HG02885 (cell line): ENCODE data around the gene HOXC9.

Experiments used
- ATAC-seq: cut with Tn5 transposase; IDR thresholded peaks from one replicate; pipeline ENCODE4 v1.9.1; 2021; ENCODE audit warnings: mild to moderate bottlenecking; ENCODE audit not compliant: unreplicated experiment, poor library complexity

The HOXC9 gene

DNA sequence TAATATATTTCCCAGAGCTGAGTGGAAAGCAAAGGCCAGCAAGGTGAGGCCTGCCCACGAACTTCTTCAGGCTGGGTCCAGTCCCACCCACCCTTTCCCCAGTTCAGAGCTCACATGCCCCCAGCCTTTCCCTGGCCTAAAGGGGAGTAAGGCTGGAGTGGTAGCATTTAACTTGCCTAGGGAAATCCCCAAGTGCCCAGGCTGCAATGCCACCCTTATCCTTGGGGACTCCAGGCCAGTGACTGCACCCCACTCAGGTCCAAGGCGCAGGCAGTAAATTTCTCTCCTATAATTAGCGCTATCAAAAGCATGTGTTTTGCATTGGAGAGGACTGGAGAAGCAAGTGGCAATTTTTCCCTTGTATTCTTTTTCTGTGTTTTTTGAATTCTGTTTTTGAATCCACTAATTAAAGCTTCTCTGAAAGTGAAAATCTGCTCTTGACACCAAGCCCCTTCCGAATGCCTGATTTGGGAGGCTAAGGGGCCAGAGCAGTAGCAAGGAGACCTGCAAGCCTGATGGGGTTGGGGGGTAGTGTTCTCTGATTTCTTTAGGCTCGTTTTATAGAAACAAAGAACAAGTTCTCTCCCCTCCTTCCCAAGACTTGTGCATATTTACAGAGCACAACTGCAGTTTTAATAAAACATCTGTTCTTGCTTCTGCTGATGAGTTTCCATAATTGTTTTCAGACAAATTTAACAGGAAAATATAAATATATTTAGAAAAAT, 24.8 kb downstream of the HOXC9 start:
- no peak for ATAC-seq

DNA sequence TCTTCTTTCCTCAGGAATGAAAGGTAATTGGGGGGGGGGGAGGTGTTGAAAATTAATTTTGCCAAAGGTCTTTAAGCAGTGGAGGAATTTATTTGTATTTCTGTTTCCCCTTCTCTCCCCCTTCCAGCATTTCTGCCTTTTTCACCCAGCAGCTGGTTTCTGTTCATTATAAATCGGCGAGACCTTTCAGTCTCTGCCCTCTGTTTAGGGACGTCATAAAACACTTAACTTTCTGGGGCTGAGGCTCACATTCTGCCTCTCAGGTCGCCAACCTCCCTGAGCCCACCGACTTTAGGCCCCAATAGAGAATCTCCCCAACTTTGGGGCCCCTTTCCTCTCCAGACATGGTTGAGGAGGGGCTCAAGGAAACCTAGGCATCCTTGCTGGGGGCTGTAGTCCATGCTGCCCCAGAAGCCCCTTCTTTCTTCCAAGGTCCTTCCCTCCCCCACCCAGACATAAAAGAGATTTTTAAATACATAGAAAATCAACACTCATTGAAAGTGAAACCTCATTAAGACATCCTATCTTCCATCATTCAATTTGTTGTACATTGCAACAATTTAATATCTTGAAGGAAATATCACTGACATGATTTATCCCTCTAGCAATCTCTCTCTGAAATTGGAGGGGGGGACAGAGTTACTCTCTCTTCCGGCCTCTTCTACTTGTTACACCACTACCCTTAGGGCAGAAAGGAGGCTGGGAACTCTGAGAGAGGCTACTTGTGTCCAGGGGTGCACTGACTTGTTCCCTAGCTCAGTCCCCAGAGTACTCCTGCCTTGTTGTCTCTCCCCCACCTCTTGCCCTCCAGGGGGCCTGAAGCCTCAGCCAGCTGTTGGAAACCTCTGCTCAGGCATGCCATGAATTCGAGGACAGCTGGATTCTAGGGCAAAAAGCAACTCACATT, 25.8 kb downstream of the HOXC9 start:
- ATAC-seq = no peak

DNA sequence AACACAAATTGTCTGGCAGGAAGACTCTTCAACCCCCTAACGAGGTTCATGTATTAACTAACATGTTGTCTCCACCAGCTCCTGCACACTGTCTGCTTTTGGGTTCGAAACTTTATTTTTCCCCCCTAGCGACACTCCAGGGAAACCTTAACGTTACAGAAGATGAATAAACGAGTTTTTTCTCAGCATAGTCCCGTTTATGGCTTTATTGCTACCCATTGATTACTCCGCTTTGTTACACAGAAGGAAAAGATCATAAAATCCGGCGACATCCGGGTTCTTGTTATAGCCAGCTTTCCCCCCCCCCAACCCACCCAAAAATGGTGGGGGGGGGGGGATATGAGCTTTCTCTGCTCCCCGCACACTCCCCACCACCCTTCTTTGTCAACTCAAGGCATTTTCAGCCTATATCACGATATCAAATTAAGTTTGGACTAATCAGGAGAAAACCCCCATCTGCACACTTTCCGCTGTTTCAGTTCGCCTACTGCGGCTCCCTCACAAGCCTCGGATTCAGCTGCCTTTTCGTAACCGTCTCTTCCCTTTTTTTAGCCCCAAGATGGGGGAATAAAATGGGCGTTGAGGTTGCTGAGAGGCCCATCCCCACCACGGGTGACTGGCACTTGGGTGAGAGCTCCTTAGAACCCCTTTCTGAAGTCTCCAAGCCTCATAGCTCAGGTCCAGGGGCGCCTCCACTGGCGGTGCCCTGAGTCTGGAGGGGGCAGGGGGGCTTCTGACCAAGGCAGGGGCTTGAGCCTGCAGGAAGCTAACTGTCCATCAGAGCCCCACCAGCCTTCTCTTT, 26.9 kb downstream of the HOXC9 start:
- no peak for ATAC-seq

DNA sequence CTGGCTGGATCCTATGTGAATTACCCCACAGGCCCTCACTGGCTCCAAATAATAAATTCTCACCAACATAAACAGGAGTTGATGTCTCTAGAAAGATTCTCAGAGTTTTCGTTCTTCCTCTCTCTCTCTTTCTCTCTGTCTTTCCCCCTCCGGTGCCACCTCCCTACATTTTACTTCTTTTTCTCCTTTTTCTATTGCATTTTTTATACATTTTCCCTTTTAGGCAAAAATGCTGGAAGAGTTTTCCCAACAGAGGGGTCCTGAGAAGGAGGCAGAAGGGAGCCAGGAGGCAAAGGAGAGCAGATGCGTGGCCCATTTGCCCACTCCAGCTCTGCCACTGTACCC, 27.5 kb downstream of the HOXC9 start:
- no peak for ATAC-seq

DNA sequence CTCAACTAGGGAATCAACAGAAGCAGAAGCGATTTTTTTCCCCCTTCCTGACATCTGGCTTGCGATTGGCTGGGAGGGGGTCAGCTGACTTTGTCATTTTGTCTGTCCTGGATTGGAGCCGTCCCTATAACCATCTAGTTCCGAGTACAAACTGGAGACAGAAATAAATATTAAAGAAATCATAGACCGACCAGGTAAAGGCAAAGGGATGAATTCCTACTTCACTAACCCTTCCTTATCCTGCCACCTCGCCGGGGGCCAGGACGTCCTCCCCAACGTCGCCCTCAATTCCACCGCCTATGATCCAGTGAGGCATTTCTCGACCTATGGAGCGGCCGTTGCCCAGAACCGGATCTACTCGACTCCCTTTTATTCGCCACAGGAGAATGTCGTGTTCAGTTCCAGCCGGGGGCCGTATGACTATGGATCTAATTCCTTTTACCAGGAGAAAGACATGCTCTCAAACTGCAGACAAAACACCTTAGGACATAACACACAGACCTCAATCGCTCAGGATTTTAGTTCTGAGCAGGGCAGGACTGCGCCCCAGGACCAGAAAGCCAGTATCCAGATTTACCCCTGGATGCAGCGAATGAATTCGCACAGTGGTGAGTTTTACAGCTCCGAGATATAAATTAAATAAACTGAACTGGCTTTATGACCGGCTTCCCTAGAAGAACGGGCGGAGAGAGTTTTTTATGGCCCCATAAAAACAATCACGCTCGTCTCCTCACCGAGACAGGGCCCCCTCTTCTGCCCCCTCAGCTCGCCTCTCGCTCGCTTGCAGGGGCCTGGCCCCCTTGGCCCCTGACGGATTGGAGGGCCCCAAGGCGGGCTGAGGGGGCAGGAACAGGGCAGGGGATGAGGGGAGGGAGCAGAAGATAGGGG, 28.6 kb downstream of the HOXC9 start, which contains the start of gene HOXC6:
TSS of gene HOXC6 (plus strand) at position 127 of the 888 bp plus-strand sequence. CDS start at position 209, 82 bp downstream.
- no peak for ATAC-seq

DNA sequence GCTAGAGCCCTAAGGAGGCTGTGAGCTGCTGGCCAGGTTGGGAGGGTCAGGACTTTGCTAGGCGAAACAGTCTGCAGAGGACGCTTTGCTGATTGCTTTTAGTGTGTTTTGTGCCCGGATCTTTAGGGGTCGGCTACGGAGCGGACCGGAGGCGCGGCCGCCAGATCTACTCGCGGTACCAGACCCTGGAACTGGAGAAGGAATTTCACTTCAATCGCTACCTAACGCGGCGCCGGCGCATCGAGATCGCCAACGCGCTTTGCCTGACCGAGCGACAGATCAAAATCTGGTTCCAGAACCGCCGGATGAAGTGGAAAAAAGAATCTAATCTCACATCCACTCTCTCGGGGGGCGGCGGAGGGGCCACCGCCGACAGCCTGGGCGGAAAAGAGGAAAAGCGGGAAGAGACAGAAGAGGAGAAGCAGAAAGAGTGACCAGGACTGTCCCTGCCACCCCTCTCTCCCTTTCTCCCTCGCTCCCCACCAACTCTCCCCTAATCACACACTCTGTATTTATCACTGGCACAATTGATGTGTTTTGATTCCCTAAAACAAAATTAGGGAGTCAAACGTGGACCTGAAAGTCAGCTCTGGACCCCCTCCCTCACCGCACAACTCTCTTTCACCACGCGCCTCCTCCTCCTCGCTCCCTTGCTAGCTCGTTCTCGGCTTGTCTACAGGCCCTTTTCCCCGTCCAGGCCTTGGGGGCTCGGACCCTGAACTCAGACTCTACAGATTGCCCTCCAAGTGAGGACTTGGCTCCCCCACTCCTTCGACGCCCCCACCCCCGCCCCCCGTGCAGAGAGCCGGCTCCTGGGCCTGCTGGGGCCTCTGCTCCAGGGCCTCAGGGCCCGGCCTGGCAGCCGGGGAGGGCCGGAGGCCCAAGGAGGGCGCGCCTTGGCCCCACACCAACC, 29.8 kb downstream of the HOXC9 start:
- ATAC-seq = no peak

DNA sequence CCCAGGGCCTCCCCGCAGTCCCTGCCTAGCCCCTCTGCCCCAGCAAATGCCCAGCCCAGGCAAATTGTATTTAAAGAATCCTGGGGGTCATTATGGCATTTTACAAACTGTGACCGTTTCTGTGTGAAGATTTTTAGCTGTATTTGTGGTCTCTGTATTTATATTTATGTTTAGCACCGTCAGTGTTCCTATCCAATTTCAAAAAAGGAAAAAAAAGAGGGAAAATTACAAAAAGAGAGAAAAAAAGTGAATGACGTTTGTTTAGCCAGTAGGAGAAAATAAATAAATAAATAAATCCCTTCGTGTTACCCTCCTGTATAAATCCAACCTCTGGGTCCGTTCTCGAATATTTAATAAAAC, 30.5 kb downstream of the HOXC9 start:
- no peak for ATAC-seq

DNA sequence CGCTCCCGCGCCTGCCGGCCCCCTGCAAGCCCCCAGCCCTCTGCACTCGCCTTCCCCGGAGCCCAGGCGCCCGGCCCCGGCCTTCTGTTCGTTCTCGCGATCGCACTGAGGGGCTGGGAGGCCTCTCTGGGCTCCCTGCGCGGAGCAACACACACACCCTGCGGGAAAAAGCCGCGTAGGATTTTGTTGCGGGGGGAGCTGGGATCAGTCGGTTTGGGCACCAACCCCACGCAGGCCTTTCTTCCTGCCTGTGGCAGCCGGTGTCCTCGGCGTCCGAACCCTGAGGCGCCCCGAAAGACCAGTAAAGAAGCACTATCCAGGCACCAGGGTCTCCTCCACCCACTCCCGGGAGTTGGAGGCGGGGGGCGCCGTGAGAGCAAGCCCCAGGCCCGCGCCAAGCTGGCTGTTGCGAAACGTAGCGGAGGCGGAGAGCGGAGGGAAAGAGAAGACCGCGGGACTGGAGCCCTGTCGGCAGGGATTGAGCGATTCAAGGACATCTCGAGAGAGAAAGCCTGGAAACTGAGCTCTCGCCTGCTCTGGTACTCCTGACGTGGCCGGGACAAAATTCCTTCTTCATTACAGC, 31.0 kb downstream of the HOXC9 start:
- ATAC-seq = no peak

DNA sequence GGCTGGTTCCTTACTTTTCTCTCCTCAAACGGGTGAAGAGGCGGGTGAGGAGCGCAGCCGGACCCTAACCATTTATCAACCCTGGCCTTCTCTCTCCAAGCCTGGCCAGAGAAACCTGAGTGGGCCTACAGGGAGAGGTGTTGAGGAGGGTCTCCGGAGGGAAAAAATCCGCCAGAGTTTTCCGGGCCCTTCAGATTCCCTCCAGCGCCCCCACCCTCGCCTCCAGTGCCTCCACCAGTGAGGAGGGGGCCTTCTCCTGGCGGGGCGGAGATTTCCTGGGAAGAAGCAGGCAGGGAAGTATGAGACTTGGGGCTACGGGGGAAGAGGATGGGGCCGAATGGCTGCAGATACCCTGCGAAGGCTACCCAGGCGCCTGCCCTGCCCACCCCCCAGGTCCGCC, 31.5 kb downstream of the HOXC9 start:
- no peak for ATAC-seq

DNA sequence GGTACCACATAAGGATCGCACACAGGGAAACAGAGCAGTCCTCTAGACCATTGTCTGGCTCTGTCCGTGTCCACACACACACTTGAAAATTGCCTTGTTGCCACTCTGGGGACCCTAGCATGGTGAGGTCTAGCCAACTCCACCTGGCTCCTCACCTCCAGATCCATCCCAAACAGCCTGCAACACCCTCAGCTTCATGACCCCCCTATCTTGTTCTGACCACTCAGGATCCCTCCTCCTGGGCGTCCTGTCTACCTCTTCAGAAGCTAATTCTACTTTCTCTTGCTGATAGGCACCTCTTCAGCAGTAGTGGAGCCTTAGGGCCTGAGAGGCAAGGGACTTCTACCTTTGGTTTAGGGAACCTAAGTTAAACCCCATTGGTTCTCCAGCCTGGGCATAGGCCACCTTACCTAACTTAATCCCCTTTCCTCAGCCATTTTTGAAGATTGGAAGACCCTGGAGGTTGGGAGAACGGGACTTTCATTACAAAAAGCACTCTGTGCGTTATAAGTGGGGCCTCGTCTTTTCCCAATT, 32.2 kb downstream of the HOXC9 start:
- ATAC-seq = no peak

DNA sequence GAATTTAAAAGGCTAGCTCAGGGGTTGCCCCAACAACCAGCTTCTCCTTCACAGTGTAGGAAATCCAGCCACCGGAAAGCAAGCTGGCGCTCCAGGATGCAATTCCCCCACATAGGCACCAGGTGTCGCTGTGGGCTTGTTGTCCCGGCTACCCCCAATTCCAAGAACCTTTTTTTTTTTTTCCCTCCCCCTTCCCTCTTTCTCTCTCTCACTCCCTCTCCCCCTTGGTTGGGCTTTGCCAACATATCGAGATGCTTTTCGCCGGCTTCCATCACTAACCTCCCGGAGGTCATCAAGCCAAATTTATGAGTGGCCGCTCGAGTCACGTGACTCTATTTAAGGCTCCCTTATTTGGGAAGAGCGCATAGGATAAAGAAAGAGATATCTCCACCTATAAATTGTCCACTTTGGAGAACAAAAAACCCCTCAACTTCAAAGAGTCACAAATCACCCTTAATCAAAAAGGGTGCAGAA, 32.7 kb downstream of the HOXC9 start, which contains the start of gene HOXC5:
TSS of gene HOXC5 (plus strand) at position 424 of the 474 bp plus-strand sequence. CDS start 73 bp downstream, outside the sequence.
- no peak for ATAC-seq

DNA sequence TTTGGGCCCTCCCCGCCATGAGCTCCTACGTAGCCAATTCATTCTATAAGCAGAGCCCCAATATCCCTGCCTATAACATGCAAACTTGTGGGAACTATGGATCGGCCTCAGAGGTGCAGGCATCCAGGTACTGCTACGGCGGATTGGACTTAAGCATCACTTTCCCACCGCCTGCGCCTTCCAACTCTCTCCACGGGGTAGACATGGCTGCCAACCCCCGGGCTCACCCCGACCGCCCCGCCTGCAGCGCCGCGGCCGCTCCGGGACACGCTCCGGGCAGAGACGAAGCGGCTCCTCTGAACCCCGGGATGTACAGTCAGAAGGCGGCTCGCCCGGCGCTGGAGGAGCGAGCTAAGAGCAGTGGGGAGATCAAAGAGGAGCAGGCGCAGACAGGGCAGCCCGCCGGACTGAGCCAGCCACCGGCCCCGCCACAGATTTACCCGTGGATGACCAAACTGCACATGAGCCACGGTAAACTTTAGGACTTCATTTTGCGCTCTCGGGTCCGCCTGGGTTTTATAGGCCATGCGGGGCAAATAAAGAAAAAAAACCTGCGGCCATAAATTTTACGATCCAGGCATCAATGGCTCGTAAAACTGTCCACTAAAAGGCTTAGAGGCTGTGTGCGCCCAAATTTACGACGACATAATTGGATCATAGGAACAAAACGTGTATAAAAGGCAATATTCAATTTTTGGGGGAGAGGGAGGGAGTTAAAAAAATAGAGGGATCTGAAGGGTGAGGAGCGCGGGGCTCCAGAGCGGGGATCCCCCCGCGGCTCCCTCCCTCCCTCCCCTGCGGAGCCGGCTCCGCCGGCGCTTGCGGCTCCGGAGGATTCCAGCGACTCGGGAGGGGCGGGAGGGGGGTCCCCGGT, 33.4 kb downstream of the HOXC9 start:
- no peak for ATAC-seq

DNA sequence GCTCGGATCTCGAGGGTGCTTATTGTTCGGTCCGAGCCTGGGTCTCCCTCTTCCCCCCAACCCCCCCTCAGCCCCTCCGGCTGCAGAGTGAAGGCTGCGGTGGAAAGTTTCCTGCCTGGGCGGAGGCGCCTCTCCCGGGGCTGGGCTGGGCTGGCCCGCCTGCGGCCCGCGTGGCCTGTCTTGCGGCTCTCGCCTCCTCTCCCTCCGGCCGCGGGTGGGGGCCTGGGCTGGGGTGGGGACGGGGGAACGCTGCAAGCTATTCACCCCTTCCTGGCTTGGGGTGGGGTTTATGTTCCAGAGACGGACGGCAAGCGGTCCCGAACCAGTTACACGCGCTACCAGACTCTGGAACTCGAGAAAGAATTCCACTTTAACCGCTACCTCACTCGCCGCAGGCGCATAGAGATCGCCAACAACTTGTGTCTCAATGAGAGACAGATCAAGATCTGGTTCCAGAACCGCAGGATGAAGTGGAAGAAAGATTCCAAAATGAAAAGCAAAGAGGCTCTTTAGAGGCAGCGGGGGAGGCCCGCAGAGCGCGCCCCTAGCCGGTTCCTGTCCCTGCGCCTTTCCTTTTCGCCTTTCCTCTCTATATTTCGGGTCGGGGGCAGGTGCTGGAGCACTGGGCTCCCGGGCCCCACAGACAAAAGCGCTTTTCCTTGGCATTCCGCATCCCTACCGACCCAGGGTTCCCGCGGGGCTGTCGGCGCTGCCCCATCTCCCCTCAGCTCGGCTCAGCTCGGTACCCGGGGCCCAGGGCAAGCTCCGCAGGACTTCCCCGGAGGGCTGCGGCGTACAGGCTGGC, 34.2 kb downstream of the HOXC9 start:
- ATAC-seq = no peak

DNA sequence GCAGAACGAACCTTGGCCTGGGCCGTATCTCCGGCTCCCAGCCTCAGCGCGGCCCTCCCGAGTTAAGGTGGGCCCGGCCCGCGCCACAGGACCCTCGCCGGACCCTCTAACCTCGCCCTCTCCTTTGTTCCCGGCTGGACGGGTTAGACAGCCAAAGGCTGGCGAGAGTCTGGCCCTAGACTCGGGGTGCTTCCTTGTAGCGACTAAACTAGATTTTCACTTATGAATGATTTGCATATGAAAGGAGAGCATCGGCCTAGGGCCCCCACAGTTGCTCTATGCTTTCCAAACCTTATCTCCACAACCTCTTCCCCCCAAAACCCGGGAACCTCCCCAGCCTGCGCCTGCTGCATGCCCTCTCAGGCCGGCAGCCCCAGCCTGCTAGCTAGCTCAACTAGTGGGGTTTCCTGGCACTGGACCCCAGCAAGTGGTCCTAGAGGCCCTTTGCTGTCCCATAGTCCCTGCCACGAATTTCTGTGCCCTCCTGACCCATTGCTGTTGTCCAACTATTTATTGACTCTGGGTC, 34.9 kb downstream of the HOXC9 start:
- ATAC-seq = no peak

DNA sequence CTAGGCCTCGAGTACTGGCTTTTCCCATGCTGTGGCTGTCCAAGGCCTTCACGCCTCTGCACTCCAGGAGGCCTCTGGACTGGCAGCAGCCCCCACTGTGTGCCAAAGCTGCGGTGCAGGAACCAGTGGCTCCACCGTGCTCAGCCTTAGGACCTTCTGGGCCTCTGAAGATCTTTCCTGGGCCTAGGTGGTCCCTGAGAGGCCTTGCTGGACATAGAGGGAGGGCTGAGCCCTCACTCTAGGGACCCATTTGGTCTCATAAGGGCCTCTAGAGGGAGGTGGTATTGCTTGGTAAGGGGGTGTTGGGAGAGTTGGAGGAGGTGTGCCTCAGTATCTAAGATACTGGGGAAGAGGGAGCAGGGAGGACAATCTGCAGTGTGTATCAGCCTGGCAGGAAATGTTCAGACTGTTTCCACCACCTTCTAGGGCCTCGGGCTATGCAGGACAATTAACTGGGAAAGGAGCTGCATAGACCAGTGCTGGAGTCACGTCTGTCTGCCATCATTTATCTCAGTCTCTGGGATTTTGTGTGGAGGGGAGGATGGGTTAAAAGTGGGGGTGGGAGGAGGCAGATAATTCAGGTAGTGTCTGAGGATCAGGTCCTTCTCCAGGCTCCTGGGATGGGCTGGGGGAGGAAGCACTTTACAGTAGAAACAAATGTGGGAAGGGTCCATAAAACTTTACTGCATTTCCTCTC, 35.8 kb downstream of the HOXC9 start:
- ATAC-seq = no peak
